SK-N-SH treated with all-trans-retinoic acid at 6 μM for 48 hours (cell line): ENCODE measurements around the gene CLCN3.

Experiments
- ARNTL ChIP-seq: fragments of 450-650 bp; formaldehyde crosslinking; IDR thresholded peaks from 2 replicates; pipeline ENCODE4 v1.5.0; 2020; ENCODE audit warnings: low read depth, mild to moderate bottlenecking, moderate library complexity, borderline replicate concordance
- BACH2 ChIP-seq: fragments of 250-450 bp; sonication (Bioruptor Pico); IDR thresholded peaks from 2 replicates; pipeline ENCODE4 v1.9.0; 2021; ENCODE audit warnings: mild to moderate bottlenecking, borderline replicate concordance
- ESRRG ChIP-seq: fragments of 250-450 bp; sonication (Bioruptor Pico); IDR thresholded peaks from 2 replicates; pipeline ENCODE4 v1.6.1; 2021; ENCODE audit warnings: mild to moderate bottlenecking
- GLIS3 ChIP-seq: fragments of 250-450 bp; sonication (Bioruptor Pico); IDR thresholded peaks from 2 replicates; pipeline ENCODE4 v1.5.0; 2020; ENCODE audit warnings: mild to moderate bottlenecking, moderate library complexity
- ISL1 ChIP-seq: fragments of 250-450 bp; sonication (Bioruptor Pico); IDR thresholded peaks from 2 replicates; pipeline ENCODE4 v2.1.2; 2022; ENCODE audit warnings: mild to moderate bottlenecking, moderate library complexity
- OSR1 ChIP-seq: fragments of 250-450 bp; sonication (Bioruptor Pico); IDR thresholded peaks from 2 replicates; pipeline ENCODE4 v1.8.0; 2022; ENCODE audit warnings: moderate library complexity, mild to moderate bottlenecking, inconsistent platforms
- SNAI2 ChIP-seq: fragments of 250-450 bp; sonication (Bioruptor Pico); IDR thresholded peaks from 2 replicates; pipeline ENCODE4 v1.5.0; 2020; ENCODE audit warnings: mild to moderate bottlenecking, moderate library complexity
- ZC3H10 ChIP-seq: fragments of 250-450 bp; sonication (Bioruptor Pico); IDR thresholded peaks from 2 replicates; pipeline ENCODE4 v1.5.1; 2021; ENCODE audit warnings: mild to moderate bottlenecking, moderate library complexity
- ZFP3 ChIP-seq: fragments of 250-450 bp; sonication (Bioruptor Pico); IDR thresholded peaks from 2 replicates; pipeline ENCODE4 v1.5.0; 2020; ENCODE audit warnings: mild to moderate bottlenecking, moderate library complexity
- ZFP30 ChIP-seq: fragments of 450-650 bp; formaldehyde crosslinking; IDR thresholded peaks from 2 replicates; pipeline ENCODE4 v1.5.0; 2022; ENCODE audit warnings: mild to moderate bottlenecking, moderate library complexity
- ZNF8 ChIP-seq: fragments of 450-650 bp; formaldehyde crosslinking; IDR thresholded peaks from 2 replicates; pipeline ENCODE4 v1.5.0; 2020; ENCODE audit warnings: mild to moderate bottlenecking, moderate library complexity
- TF ChIP-seq, protein P1 (sequence below): fragments of 250-450 bp; sonication (Bioruptor Pico); IDR thresholded peaks from 2 replicates; pipeline ENCODE4 v1.5.1; 2021; ENCODE audit warnings: mild to moderate bottlenecking, moderate library complexity
- TF ChIP-seq, protein P2 (sequence below): fragments of 250-450 bp; sonication (Bioruptor Pico); IDR thresholded peaks from 2 replicates; pipeline ENCODE4 v1.8.0; 2020; ENCODE audit warnings: mild to moderate bottlenecking, moderate library complexity, borderline replicate concordance
- TF ChIP-seq, protein P3 (sequence below): fragments of 250-450 bp; sonication (Bioruptor Pico); IDR thresholded peaks from 2 replicates; pipeline ENCODE4 v1.5.1; 2020; ENCODE audit warnings: low read depth, mild to moderate bottlenecking, moderate library complexity

DNA sequence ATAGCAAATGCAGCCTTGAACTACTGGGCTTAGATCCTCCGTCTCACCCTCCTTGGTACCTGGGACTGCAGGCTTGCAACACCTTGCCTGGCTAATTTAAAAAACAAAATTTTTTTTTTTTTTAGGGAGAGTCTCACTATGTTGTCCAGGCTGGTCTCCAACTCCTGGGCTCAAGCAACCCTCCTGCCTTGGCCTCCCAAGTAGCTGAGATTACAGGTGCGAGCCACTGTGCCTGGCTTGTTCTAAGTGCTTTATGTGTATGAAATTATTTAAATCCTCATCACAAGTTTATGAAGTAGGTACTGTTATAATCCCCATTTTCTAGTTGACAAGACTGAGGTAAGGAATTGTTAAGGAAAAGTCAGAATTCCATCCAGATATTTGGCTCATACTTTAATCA lies 43.0 kb downstream of the CLCN3 start:
- TF ChIP-seq ISL1, result no peak
- TF ChIP-seq ZC3H10 (CRISPR knock-in tag), result no peak
- TF ChIP-seq, protein P1, sequence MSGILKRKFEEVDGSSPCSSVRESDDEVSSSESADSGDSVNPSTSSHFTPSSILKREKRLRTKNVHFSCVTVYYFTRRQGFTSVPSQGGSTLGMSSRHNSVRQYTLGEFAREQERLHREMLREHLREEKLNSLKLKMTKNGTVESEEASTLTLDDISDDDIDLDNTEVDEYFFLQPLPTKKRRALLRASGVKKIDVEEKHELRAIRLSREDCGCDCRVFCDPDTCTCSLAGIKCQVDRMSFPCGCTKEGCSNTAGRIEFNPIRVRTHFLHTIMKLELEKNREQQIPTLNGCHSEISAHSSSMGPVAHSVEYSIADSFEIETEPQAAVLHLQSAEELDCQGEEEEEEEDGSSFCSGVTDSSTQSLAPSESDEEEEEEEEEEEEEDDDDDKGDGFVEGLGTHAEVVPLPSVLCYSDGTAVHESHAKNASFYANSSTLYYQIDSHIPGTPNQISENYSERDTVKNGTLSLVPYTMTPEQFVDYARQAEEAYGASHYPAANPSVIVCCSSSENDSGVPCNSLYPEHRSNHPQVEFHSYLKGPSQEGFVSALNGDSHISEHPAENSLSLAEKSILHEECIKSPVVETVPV (CRISPR knock-in tag), result no peak
- TF ChIP-seq ARNTL, result no peak
- TF ChIP-seq, protein P2, sequence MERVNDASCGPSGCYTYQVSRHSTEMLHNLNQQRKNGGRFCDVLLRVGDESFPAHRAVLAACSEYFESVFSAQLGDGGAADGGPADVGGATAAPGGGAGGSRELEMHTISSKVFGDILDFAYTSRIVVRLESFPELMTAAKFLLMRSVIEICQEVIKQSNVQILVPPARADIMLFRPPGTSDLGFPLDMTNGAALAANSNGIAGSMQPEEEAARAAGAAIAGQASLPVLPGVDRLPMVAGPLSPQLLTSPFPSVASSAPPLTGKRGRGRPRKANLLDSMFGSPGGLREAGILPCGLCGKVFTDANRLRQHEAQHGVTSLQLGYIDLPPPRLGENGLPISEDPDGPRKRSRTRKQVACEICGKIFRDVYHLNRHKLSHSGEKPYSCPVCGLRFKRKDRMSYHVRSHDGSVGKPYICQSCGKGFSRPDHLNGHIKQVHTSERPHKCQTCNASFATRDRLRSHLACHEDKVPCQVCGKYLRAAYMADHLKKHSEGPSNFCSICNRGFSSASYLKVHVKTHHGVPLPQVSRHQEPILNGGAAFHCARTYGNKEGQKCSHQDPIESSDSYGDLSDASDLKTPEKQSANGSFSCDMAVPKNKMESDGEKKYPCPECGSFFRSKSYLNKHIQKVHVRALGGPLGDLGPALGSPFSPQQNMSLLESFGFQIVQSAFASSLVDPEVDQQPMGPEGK (CRISPR knock-in tag), result no peak
- TF ChIP-seq ESRRG (CRISPR knock-in tag), result no peak
- TF ChIP-seq, protein P3, sequence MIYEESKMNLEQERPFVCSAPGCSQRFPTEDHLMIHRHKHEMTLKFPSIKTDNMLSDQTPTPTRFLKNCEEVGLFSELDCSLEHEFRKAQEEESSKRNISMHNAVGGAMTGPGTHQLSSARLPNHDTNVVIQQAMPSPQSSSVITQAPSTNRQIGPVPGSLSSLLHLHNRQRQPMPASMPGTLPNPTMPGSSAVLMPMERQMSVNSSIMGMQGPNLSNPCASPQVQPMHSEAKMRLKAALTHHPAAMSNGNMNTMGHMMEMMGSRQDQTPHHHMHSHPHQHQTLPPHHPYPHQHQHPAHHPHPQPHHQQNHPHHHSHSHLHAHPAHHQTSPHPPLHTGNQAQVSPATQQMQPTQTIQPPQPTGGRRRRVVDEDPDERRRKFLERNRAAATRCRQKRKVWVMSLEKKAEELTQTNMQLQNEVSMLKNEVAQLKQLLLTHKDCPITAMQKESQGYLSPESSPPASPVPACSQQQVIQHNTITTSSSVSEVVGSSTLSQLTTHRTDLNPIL (CRISPR knock-in tag), result no peak
- no peak for TF ChIP-seq ZFP3 (CRISPR knock-in tag)
- TF ChIP-seq SNAI2, result no peak
- TF ChIP-seq OSR1 (CRISPR knock-in tag), result no peak
- TF ChIP-seq ZFP30 (CRISPR knock-in tag), result no peak
- no peak for TF ChIP-seq BACH2
- TF ChIP-seq ZNF8, result no peak
- no peak for TF ChIP-seq GLIS3 (CRISPR knock-in tag)
